GM12878 (cell line): Measurements from ENCODE around the gene SLC6A15. TPM values are rescaled to one million over a fixed set of nuclear protein-coding genes. Genes with fewer than 3 reads are reported as not detected.

Source experiments
- ATAC-seq: fragments of 200-7000 bp; cut with Tn5 transposase; 3 replicates; pipeline ENCODE4 v1.9.1; 2020; ENCODE audit warnings: mild to moderate bottlenecking, moderate library complexity
- BruUV-seq: library from RNA; stranded (reverse); fragments of 400-500 nt; replicated peaks from 2 replicates; lab custom pipeline; 2021; lab: Mats Ljungman, UMichigan
- CTCF ChIA-PET: fragments of 300-600 bp; sonication (Branson Sonifier 250); formaldehyde crosslinking; extraction: SDS; loops from one replicate; lab custom pipeline; 2021; ENCODE audit warnings: inconsistent platforms; lab: Yijun Ruan, JAX
- POLR2A ChIA-PET: fragments of 350-600 bp; formaldehyde crosslinking; extraction: SDS; loops from one replicate; lab custom pipeline; 2021; ENCODE audit warnings: inconsistent platforms; lab: Charles Lee
- RAD21 ChIA-PET: fragments of 300-600 bp; sonication (Branson Sonifier 250); formaldehyde crosslinking; loops from one replicate; lab custom pipeline; 2023; ENCODE audit warnings: antibody characterized with exemption; ENCODE audit not compliant: unreplicated experiment; lab: Charles Lee
- SMC1A ChIA-PET: fragments of 300-600 bp; sonication (Branson Sonifier 250); formaldehyde crosslinking; loops from one replicate; lab custom pipeline; 2023; ENCODE audit not compliant: unreplicated experiment, uncharacterized antibody; lab: Charles Lee
- DNase-seq: peaks from one replicate; pipeline ENCODE4 v3.0.0-alpha.2; 2011; ENCODE audit warnings: low read depth, low spot score
- FAIRE-seq: peaks from 3 replicates; lab custom pipeline; 2011; peaks lifted over from hg19 to GRCh38; lab: Jason Lieb, UNC
- H2AFZ ChIP-seq: 2 replicates; pipeline ENCODE4 v1.6.0; 2011; ENCODE audit warnings: low read depth, low read length, control low read depth; ENCODE audit not compliant: control insufficient read depth
- H3K27ac ChIP-seq: 2 replicates; pipeline ENCODE4 v1.5.1; 2011; ENCODE audit warnings: control low read depth; ENCODE audit not compliant: control insufficient read depth, insufficient read depth
- H3K27me3 ChIP-seq, 2 experiments: replicated peaks in 1 of 2; 2 replicates each; pipeline versions ENCODE4 v1.6.0 to v1.6.1; 2011; ENCODE audit warnings: low read length in 1 of 2; ENCODE audit not compliant: control insufficient read depth in 2 of 2, insufficient read depth in 2 of 2
- H3K36me3 ChIP-seq, 2 experiments: 2 replicates each; pipeline ENCODE4 v1.5.1; 2011; ENCODE audit warnings: low read length in 1 of 2; ENCODE audit not compliant: control insufficient read depth in 2 of 2, insufficient read depth in 2 of 2
- H3K4me1 ChIP-seq: 2 replicates; pipeline ENCODE4 v1.6.1; 2011; ENCODE audit warnings: mild to moderate bottlenecking, low read length, moderate library complexity, mixed read lengths; ENCODE audit not compliant: control insufficient read depth, insufficient read depth
- H3K4me2 ChIP-seq: 2 replicates; pipeline ENCODE4 v1.6.0; 2011; ENCODE audit warnings: control low read depth; ENCODE audit not compliant: control insufficient read depth, insufficient read depth
- H3K4me3 ChIP-seq: fragments of 200-600 bp; sonication (generic); 2 replicates; pipeline ENCODE4 v1.5.1; 2016
- H3K79me2 ChIP-seq: 2 replicates; pipeline ENCODE4 v1.6.0; 2011; ENCODE audit warnings: low read length; ENCODE audit not compliant: control insufficient read depth, insufficient read depth
- H3K9ac ChIP-seq: 2 replicates; pipeline ENCODE4 v1.8.0; 2011; ENCODE audit warnings: low read length, control low read depth, mixed read lengths; ENCODE audit not compliant: control insufficient read depth, insufficient read depth
- H3K9me3 ChIP-seq: replicated peaks from 3 replicates; pipeline ENCODE4 v1.5.1; 2011; ENCODE audit warnings: mild to moderate bottlenecking, low read length; ENCODE audit not compliant: control insufficient read depth, insufficient read depth
- H4K20me1 ChIP-seq: 2 replicates; pipeline ENCODE4 v1.6.0; 2011; ENCODE audit not compliant: control insufficient read depth, insufficient read depth
- CHD1 ChIP-seq: IDR thresholded peaks from 2 replicates; pipeline ENCODE4 v1.6.1; 2012; ENCODE audit warnings: low read depth, low read length, improper control_type of control experiment
- CTCF ChIP-seq, 3 experiments: IDR thresholded peaks in 2 of 3; conservative IDR thresholded peaks in 1 of 3; 2 replicates each; pipeline ENCODE4 v1.5.1; 2011; ENCODE audit warnings: low read depth in 3 of 3, low read length in 3 of 3, mild to moderate bottlenecking in 3 of 3, control low read depth in 2 of 3, moderate library complexity in 2 of 3, inconsistent platforms in 1 of 3, mixed read lengths in 1 of 3; ENCODE audit not compliant: control insufficient read depth in 2 of 3, insufficient read depth in 1 of 3; ENCODE audit errors: extremely low read depth in 1 of 3
- DPF2 ChIP-seq: fragments of 450-650 bp; IDR thresholded peaks from 2 replicates; pipeline ENCODE4 v1.6.1; 2017; ENCODE audit warnings: mild to moderate bottlenecking
- KDM1A ChIP-seq: fragments of 200-600 bp; sonication (generic); IDR thresholded peaks from 2 replicates; pipeline ENCODE4 v1.6.1; 2016; ENCODE audit warnings: borderline replicate concordance
- RAD21 ChIP-seq: IDR thresholded peaks from 2 replicates; pipeline ENCODE4 v1.6.1; 2011; ENCODE audit warnings: mild to moderate bottlenecking, low read depth, low read length, moderate library complexity; ENCODE audit not compliant: insufficient read depth
- SMC3 ChIP-seq: IDR thresholded peaks from 2 replicates; pipeline ENCODE4 v1.6.1; 2011; ENCODE audit warnings: low read length, improper control_type of control experiment, borderline replicate concordance
- SUPT20H ChIP-seq: IDR thresholded peaks from 2 replicates; pipeline ENCODE4 v1.6.1; 2011; ENCODE audit warnings: low read depth, mild to moderate bottlenecking, low read length, moderate library complexity, borderline replicate concordance; ENCODE audit not compliant: control insufficient read depth
- USF1 ChIP-seq: IDR thresholded peaks from 2 replicates; pipeline ENCODE4 v1.6.1; 2011; ENCODE audit warnings: borderline replicate concordance, low read depth, mild to moderate bottlenecking, moderate library complexity, mixed read lengths, low read length; ENCODE audit not compliant: insufficient read depth; ENCODE audit errors: extremely low read length
- WGBS: methylation state at CpG from one replicate; pipeline ENCODE4 v1.1.6; 2016; ENCODE audit warnings: low lambda C conversion rate; ENCODE audit not compliant: insufficient replicate concordance, insufficient coverage; ENCODE audit errors: missing lambda C conversion rate; 5-methylcytosine and 5-hydroxymethylcytosine counted together
- in situ Hi-C: fragments of 300-500 bp; cut with MboI; formaldehyde crosslinking; loops from 9 replicates; pipeline ENCODE4 v1.14.3; 2018; ENCODE audit warnings: mixed read lengths
- intact Hi-C: fragments of 100-400 bp; cut with micrococcal nuclease; formaldehyde crosslinking; loops from one replicate; pipeline ENCODE4 v1.14.2; 2022; ENCODE audit not compliant: unreplicated experiment
- polyA plus RNA-seq, 11 experiments: library from polyadenylated mRNA; depleted of rRNA in 4 of 11; unstranded in 6 of 11; stranded (reverse) in 5 of 11; fragments of >200 nt; fragmentation: Nextera tagmentation in 4 of 11; fragmentation: Illumina TruSeq in 1 of 11; extraction: Ambion mirVana in 4 of 11; extraction: Trizol in 1 of 11; gene quantifications; 1 replicate in 1 of 11; 2 replicates in 10 of 11; pipeline versions ENCODE4 v1.2.1 to v1.2.3, GENCODE V29; 2011 to 2016; ENCODE audit warnings: inconsistent platforms in 2 of 11, missing spikeins in 2 of 11, low read depth in 1 of 11
- total RNA-seq, 4 experiments: library from RNA; depleted of rRNA in 3 of 4; stranded (reverse); fragments of >200 nt in 3 of 4; fragmentation: Illumina TruSeq in 1 of 4; extraction: Trizol in 1 of 4; gene quantifications; 2 replicates each; pipeline versions ENCODE4 v1.2.1 to v1.2.3, GENCODE V29; 2013 to 2021

SLC6A15 gene
- total and polyA plus RNA-seq, 10 of the 15 experiments (the other 5 are each of a cell fraction or from before 2014, with no cell fraction given), result 0.04 TPM; not detected in 9

GRCh38 chr12:84874125-84874824, 38.3 kb downstream of the SLC6A15 start:
- Histone ChIP-seq H4K20me1 (no peaks in the 10 kb centered on the region), H3K36me3 (no peaks in the 10 kb centered on the region), H3K4me3 (no peak overlapping the region), H3K9me3 (no peaks in the 10 kb centered on the region), H2AFZ (no peak overlapping the region), H3K79me2 (no peaks in the 10 kb centered on the region), H3K4me1 (no peaks in the 10 kb centered on the region), H3K4me2 (no peak overlapping the region), H3K9ac (no peak overlapping the region), H3K27me3 (no peaks in the 10 kb centered on the region), H3K27ac (no peak overlapping the region)
- no TSS peak for BruUV-seq
- RAD21 ChIA-PET, result interaction anchor here (1.1 to 5.0 kb wide), 7 partner anchors 10 to 186 kb away, joined by 3 to 56 read pairs (median 5); no protein-coding TSS in a partner anchor
- DNase-seq, result no peak
- intact Hi-C loops, result loop anchor here (1.0 to 5.0 kb wide), 3 partner anchors 155 to 573 kb away; no protein-coding TSS in a partner anchor
- peak; percentile 41 for FAIRE-seq
- in situ Hi-C loops, result loop anchor here (5.0 kb wide), 1 partner anchor 153 kb away; no protein-coding TSS in a partner anchor
- SMC1A ChIA-PET, result interaction anchor here (0.9 to 4.6 kb wide), 6 partner anchors 8 to 572 kb away, joined by 3 to 60 read pairs (median 4); no protein-coding TSS in a partner anchor
- WGBS, result 44% methylated on average over 7 of the region's 7 CpGs
- TF ChIP-seq SMC3, result peak; percentile 72; the same call in 1 of the 2 replicates
- no peak for TF ChIP-seq CHD1
- TF ChIP-seq SUPT20H, result no peak
- peak; percentile 39 to 73 (median 58); a peak in 5 of 6 replicates for TF ChIP-seq CTCF (IDR thresholded peaks at IDR 0.05 in 2 of 3, conservative IDR thresholded peaks at IDR 0.05 in 1 of 3; ENCODE audit: control insufficient read depth in 2 of 3, extremely low read depth in 1 of 3, insufficient read depth in 1 of 3, low read depth in 3 of 3, low read length in 3 of 3)
- peak; percentile 82 for TF ChIP-seq RAD21
- TF ChIP-seq DPF2, result no peak
- no peak for TF ChIP-seq KDM1A
- TF ChIP-seq USF1, result no peak
- POLR2A ChIA-PET, result no interaction called here
- CTCF ChIA-PET, result interaction anchor here (0.7 to 12.1 kb wide), 16 partner anchors 9 to 1046 kb away, joined by 3 to 203 read pairs (median 4); partner anchors contain the start of genes LRRIQ1 and TSPAN19
- ATAC-seq, result peak; percentile 90
